ENCODE results near the gene IL17RB. TPM values are rescaled to one million over a fixed set of nuclear protein-coding genes. Genes with fewer than 3 reads are reported as not detected.

IL17RB gene, protein sequence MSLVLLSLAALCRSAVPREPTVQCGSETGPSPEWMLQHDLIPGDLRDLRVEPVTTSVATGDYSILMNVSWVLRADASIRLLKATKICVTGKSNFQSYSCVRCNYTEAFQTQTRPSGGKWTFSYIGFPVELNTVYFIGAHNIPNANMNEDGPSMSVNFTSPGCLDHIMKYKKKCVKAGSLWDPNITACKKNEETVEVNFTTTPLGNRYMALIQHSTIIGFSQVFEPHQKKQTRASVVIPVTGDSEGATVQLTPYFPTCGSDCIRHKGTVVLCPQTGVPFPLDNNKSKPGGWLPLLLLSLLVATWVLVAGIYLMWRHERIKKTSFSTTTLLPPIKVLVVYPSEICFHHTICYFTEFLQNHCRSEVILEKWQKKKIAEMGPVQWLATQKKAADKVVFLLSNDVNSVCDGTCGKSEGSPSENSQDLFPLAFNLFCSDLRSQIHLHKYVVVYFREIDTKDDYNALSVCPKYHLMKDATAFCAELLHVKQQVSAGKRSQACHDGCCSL
- total RNA-seq: under 1 TPM in 3 of 4 donors, not detected in 1; 0.52 to 0.83 (median 0.63) TPM

DNA sequence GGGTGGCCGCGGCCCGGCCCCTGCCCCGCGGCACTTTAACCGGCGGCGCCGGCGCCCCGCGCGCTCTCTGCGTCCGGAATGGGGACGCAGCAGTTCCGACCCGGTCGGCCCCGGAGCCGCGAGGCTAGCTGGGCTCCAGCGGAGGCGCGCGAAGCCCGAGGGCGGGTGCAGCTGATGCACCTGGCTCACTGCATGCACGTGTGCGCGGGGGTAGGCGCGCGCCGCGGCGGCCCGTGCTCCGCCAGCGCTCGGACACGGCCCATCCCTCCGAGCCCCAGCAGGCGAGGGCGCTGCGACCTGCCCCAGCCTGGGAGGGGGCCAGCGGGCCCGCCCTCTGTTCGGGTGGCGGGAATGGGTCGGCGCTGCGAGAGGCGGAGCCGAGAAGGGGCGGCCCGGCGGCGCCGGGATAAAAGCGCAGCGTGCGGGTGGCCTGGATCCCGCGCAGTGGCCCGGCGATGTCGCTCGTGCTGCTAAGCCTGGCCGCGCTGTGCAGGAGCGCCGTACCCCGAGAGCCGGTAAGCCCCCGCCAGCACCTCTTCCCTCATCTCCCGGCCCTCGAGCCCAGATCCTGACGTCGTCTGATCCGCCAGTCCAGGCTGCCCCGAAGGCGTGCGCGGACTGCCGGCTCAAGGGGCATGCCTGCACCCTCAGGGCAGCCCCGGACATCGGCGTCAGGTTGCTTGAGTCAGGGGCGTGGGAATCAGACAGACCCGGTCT is at the start of gene IL17RB, which contains the start of gene CHDH:
IL17RB (plus strand) TSS at position 435 of the 717 bp plus-strand sequence; CDS start at position 456, 21 bp downstream.
CHDH (minus strand) TSS at position 286 of the 717 bp plus-strand sequence. CDS start 22,411 bp downstream, outside the sequence.
- Histone ChIP-seq H3K4me1 (peaks cover 8 to 19% (median 16%) of the 10 kb centered on the region in 4 donors), H3K27me3 (peaks cover 0 to 31% (median 2%) of the 10 kb centered on the region in 4 donors), H3K4me3 (peak within 1 kb of the TSS; percentile 63 to 86 (median 72)), H3K27ac (replicated peaks in 1 of 4) (peak within 1 kb of the TSS; percentile 51 to 83 (median 70)), H3K36me3 (no peaks in the 10 kb centered on the region), H3K9me3 (no peaks in the 10 kb centered on the region)
- TF ChIP-seq, protein P1, sequence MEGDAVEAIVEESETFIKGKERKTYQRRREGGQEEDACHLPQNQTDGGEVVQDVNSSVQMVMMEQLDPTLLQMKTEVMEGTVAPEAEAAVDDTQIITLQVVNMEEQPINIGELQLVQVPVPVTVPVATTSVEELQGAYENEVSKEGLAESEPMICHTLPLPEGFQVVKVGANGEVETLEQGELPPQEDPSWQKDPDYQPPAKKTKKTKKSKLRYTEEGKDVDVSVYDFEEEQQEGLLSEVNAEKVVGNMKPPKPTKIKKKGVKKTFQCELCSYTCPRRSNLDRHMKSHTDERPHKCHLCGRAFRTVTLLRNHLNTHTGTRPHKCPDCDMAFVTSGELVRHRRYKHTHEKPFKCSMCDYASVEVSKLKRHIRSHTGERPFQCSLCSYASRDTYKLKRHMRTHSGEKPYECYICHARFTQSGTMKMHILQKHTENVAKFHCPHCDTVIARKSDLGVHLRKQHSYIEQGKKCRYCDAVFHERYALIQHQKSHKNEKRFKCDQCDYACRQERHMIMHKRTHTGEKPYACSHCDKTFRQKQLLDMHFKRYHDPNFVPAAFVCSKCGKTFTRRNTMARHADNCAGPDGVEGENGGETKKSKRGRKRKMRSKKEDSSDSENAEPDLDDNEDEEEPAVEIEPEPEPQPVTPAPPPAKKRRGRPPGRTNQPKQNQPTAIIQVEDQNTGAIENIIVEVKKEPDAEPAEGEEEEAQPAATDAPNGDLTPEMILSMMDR (IDR thresholded peaks at IDR 0.05): no peak
- peak in 1 of 2 donors; percentile 20 for TF ChIP-seq POLR2AphosphoS5 (IDR thresholded peaks at IDR 0.05)
- no peak for DNase-seq (ENCODE audit: extremely low spot score)
- 14% methylated on average over 13 of the region's 91 CpGs for WGBS
- intact Hi-C loops (cut with DNase I): no loop called here

DNA sequence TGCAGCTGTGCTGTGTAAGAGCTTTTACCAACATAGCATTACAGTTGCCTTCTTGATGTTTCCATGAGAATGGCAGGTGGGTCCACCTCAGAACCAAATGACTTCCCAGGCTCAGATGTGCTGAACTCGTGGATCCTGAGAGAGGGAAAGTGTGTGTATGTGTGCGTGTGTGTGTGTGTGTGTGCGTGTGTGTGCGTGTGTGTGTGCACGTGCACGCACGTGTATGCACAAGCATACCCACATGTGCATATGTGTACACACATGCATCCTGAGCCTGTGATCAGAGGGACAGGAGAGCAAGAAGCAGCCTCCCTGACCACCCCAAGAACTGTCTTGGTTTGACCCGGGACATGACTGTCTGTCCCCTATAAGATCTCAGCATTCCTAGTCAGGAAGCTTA is 48.2 kb upstream of the IL17RB start:
- WGBS: 92% methylated on average over 2 of the region's 8 CpGs

DNA sequence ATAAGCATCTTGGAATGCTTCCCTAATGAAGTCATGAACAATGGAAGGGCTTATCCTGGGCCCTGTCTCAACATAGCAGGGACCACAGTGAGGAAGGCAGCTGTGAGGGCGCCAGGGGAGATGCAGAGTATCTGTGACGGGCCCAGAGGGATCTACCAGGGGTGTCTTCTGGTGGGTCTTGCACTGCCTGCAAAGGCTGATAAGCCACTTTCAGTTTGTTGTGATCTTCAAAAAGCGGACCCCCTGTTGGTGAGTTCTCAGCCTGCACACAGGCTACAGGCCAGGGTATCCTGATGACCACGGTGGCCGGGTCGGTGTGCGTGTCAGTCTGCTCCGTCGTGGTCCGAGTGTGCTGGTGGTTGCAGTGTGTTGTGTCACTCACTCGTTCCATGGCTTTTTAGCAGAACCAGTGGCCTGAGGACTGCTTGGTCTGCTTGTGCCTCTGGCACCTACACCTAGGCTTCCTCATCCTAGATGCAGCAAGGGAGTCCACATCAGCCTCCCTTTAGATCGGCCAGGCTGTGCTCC is 47.0 kb upstream of the IL17RB start:
- Histone ChIP-seq H3K36me3 (no peaks in the 10 kb centered on the region), H3K9me3 (no peaks in the 10 kb centered on the region), H3K4me3 (no peak overlapping the region), H3K4me1 (no peaks in the 10 kb centered on the region), H3K27me3 (peaks cover 0 to 4% (median 0%) of the 10 kb centered on the region in 4 donors), H3K27ac (replicated peaks in 1 of 4) (no peak overlapping the region)
- TF ChIP-seq, protein P1 (IDR thresholded peaks at IDR 0.05): no peak
- no peak for TF ChIP-seq EP300 (IDR thresholded peaks at IDR 0.05)
- no peak for TF ChIP-seq POLR2A (IDR thresholded peaks at IDR 0.05; ENCODE audit: low read depth)
- no peak for TF ChIP-seq POLR2AphosphoS5 (IDR thresholded peaks at IDR 0.05)
- intact Hi-C loops (cut with DNase I): no loop called here
- WGBS: 92% methylated on average over 10 of the region's 12 CpGs
- DNase-seq (ENCODE audit: extremely low spot score): no peak

More for the DNA sequence above, 48.2 kb upstream of the IL17RB start:
- Histone ChIP-seq H3K4me1 (no peaks in the 10 kb centered on the region), H3K4me3 (no peak overlapping the region), H3K27me3 (peaks cover 0 to 5% (median 0%) of the 10 kb centered on the region in 4 donors), H3K9me3 (no peaks in the 10 kb centered on the region), H3K36me3 (no peaks in the 10 kb centered on the region), H3K27ac (replicated peaks in 1 of 4) (no peak overlapping the region)
- no peak for DNase-seq (ENCODE audit: extremely low spot score)
- TF ChIP-seq POLR2A (IDR thresholded peaks at IDR 0.05; ENCODE audit: low read depth): no peak
- TF ChIP-seq POLR2AphosphoS5 (IDR thresholded peaks at IDR 0.05): no peak
- TF ChIP-seq, protein P1 (IDR thresholded peaks at IDR 0.05): no peak
- no peak for TF ChIP-seq EP300 (IDR thresholded peaks at IDR 0.05)
- intact Hi-C loops (cut with DNase I): no loop called here

DNA sequence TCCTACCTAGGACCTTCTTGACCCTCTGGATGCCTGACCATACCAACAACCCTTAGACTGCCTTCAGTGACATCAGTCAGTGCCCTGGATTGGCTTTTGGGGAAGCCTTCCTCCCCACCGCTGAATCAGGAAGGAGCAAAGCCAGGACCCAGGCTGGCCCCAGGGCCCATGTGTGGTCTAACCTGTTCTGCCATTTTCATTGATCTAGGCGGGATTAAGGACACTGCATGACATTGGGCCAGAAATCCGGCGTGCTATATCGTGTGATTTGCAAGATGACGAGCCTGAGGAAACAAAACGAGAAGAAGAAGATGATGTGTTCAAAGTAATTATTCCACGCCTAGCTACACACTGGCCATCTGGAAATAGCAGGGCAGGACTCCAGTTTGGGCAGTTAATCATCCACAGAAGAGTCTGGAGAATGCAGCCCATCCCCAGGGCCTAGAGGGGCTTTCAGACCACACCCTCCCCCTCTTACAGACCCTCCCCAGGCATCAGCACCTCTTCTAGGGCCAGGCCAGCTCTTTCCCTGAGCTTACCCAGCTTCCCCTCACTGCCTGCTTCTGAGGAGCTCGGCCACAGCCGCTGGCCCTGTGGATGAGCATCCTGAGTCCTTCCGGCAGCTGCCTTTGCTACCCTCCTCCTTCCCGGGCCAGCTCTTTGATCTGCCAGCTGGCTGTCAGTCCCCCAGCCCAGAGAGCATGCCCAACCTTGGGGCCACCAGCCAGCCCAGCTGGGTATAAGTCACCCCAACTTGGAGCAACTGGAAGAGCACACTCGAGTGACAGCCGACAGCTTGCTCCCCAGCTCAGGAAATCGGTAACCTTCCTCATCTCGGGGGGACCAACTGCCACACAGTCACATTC is 46.1 kb upstream of the IL17RB start:
- TF ChIP-seq POLR2AphosphoS5 (IDR thresholded peaks at IDR 0.05): no peak
- TF ChIP-seq, protein P1 (IDR thresholded peaks at IDR 0.05): no peak
- TF ChIP-seq POLR2A (IDR thresholded peaks at IDR 0.05; ENCODE audit: low read depth): no peak
- no peak for TF ChIP-seq EP300 (IDR thresholded peaks at IDR 0.05)
- Histone ChIP-seq H3K9me3 (no peaks in the 10 kb centered on the region), H3K4me3 (no peak overlapping the region), H3K27me3 (no peaks in the 10 kb centered on the region), H3K4me1 (no peaks in the 10 kb centered on the region), H3K36me3 (no peaks in the 10 kb centered on the region), H3K27ac (replicated peaks in 1 of 4) (no peak overlapping the region)
- 90% methylated on average over 9 of the region's 16 CpGs for WGBS
- no peak for DNase-seq (ENCODE audit: extremely low spot score)
- intact Hi-C loops (cut with DNase I): no loop called here
